ENCODE results near the gene HIGD1C.
"Not testable (repeated sequence)": the region's sequence is repeated elsewhere in the genome, so short reads cannot be mapped to it uniquely, and the experiment has no call there.

HIGD1C gene

GRCh38 chr12:50984586-50985298, 32.4 kb downstream of the HIGD1C start:
- no peak for DNase-seq (ENCODE audit: low read depth in 2 of 2)

GRCh38 chr12:50985322-50985721, 33.0 kb downstream of the HIGD1C start:
- no peak for DNase-seq (ENCODE audit: low read depth in 2 of 2)

DNA sequence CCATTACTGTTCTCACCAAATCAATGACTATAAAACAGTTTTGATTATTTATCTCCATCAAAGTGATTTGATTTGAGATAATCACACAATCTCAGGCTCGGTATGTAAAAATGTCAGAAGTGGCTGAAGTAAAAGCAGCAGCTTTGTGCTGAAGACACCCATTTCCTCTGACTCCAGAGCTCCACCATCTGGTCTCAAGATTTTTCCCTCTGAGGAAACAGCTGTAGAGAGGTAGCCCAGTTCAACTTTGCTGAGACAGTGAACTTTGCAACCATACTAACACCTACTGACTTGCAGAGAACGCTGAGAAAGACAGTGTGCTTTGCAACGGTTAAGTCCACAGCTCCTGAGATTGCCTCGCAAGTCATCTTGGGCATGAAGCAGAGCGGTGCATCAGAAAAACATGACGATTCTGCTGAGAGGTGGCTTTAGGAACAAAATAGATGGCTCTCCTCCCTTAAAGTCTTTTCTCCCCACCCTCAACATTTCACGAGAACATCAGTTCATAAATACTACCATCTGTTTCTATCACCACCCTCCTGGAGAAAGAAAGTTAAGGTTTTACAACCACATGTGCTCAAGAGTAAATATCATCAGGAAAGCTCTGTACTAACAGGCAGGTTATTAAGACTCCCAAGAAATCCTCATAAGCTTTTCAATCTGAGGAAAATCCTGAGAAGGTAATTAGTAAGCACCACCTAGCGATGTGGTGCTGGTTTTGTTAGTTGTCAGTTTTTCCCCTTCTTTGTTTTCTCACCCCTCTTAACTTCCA, 34.8 kb downstream of the HIGD1C start:
- no peak for DNase-seq (ENCODE audit: low read depth in 2 of 2)

- no peak for DNase-seq (ENCODE audit: low read depth in 2 of 2)
Measured at GRCh38 chr12:50988051-50988450, 35.7 kb downstream of the HIGD1C start.

GRCh38 chr12:50988871-50989270, 36.5 kb downstream of the HIGD1C start:
- no peak for DNase-seq (ENCODE audit: low read depth in 2 of 2)

DNA sequence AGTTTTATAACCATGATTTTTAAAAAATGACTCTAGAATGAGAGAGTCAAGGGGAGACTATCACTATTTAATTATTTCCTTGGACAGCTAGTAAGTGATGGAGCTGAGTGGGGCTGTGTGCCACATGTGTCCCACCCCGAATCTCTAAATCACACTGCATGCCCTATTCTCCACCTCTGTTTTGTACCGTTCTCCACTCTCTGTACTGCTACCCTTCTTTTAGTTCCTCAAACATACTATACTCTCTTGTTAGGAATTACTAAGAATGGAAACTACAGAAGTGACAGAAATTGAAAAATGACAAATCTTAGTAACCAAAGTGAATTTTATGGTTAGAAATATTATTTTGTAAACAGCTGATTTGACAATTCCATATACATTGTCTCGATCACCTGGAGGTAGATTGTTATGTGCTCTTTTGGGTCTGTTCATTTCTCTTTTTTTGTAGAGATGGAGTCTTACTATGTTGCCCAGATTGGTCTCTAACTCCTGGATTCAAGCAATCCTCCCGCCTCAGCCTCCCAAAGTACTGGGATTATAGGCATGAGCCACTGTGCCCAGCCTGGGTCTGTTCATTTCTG, 37.9 kb downstream of the HIGD1C start:
- no peak for DNase-seq (ENCODE audit: low read depth in 2 of 2)

DNA sequence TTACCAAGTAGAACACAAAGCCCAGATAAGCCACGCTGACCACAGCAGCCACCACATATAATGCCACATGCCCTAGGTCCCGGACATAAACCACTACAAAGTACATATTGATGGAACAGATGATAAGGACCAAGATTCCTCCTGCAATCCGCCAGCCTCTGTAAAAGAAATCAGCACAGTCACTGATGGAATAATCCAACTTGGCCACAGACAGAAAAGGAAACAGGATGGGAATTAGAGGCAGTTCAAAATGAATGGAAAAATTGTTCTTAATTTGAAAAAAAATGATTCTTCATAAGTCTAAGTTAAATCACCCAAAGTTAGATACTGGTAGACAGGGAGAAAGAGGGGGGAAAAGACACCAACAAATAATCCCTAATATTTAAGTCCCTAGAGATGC, 38.4 kb downstream of the HIGD1C start:
- DNase-seq (ENCODE audit: low read depth in 2 of 2) = no peak

DNA sequence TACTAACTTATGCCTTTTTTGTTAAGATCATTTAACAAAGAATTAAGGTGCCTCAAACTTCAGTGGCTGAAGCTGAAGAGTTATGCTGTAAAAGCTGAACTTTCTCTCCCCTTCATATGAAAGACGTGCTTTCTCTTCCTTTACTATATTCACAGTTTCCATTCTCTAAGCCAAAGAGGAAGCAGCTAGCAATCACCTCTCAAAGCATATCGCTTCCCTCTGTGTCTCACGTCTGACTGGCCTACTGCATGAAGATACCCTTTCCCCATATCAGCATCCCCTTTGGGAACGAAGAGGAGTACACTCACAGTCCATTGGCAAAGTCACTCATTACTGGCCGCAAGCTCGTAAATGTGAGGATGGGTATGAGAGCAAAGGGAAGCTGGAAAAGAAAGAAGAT, 38.9 kb downstream of the HIGD1C start:
- no peak for DNase-seq (ENCODE audit: low read depth in 2 of 2)

DNA sequence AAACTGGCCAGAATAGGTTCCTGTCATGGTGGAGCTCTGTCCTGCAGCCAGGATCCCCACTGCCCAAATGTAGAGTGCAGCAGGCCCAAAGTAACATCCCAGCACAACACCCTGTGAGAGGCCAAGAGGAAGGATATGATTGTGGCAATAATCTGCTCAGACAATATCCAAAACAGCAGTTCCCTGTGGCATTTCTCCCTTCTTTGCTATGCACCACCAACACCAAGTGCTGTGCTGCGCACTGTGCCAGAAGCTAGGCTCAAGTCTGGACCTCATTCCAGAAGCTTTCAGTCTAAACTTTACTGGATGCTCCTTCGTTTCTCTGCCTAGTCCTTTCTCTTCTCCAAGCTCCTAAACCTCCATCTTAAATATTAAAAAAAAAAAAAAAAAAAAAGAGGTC, 40.5 kb downstream of the HIGD1C start:
- DNase-seq (ENCODE audit: low read depth in 2 of 2) = no peak

DNA sequence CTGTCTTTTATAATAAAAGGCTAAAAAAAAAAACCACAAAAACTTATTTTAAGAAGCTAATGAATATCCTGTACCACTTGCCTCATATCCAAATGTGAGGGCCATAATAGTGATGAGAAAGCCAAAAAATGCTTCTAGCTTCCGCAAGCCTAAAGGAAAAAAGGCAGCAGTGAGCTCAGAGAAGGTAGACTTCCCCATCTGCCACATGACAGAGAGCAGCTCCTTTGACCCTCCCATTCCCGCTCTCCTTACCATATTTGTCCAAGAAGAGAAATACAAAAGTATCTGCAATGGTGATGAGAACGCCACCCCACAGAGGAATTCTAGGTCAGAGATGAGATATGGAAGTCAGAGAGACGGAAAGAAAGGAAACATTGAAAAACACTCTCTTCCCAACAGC, 46.7 kb downstream of the HIGD1C start:
- DNase-seq (ENCODE audit: low read depth in 2 of 2) = no peak

DNA sequence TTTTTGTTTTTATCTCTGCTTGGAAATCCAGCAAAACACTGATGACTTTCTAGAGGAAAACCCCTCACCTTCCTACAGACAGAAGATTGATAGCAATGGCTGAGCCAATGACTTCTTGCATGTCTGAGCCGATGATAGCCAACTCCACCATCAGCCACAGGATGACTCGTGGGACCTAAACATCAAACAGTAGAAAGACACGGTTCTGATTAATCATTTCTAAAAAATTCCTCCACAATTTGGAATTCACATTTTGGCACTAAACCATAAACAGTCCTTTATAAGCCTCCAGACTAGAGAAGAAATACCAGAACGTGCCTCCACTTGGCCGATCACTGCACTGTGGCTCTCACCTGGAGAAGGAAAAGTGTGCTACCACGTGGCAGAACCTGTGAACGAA, 47.9 kb downstream of the HIGD1C start:
- no peak for DNase-seq (ENCODE audit: low read depth in 2 of 2)

GRCh38 chr12:51001799-51002198, 49.5 kb downstream of the HIGD1C start:
- no peak for DNase-seq (ENCODE audit: low read depth in 2 of 2)

- no peak for DNase-seq (ENCODE audit: low read depth in 2 of 2)
Measured at GRCh38 chr12:51004504-51004903, 52.2 kb downstream of the HIGD1C start.

DNA sequence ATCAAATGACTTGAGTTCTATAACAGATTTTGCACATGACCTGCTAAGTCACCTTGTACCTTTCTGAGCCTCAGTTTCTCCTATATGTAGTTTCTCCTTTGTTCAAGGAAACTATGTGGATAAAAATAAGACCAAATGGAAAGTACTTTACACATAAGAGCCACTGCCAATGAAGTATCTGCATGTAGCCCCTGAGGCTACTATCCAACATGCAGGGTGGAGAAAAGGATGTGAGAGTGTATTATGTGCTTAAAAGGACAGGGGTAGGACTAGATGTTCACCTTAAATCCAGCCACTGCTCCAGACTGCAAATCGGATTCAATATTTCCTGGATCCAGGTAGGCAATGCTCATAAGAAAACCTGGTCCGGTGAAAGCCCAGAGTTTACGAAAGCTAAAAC, 52.7 kb downstream of the HIGD1C start:
- DNase-seq (ENCODE audit: low read depth in 2 of 2) = no peak

DNA sequence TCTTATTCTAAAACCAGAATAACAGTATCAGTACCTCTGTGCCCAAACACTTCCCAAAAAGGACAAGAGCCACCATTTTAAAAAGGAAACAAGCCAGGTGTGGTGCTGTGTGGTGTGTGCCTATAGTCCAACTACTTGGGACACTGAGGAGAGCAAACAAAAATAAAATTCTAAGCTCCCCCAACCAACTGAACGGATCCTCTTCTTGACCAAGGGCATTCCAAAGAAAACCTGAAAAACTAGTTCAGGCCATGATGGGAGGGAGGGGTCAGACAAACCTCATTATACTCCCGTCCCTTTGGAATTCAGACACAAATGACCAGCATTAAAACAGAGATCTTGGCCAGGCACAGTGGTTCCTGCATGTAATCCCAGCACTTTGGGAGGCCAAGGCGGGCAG, 53.3 kb downstream of the HIGD1C start:
- DNase-seq (ENCODE audit: low read depth in 2 of 2) = no peak

- DNase-seq (ENCODE audit: low read depth in 2 of 2) = no peak
Measured at GRCh38 chr12:51008329-51009055, 56.1 kb downstream of the HIGD1C start.

DNA sequence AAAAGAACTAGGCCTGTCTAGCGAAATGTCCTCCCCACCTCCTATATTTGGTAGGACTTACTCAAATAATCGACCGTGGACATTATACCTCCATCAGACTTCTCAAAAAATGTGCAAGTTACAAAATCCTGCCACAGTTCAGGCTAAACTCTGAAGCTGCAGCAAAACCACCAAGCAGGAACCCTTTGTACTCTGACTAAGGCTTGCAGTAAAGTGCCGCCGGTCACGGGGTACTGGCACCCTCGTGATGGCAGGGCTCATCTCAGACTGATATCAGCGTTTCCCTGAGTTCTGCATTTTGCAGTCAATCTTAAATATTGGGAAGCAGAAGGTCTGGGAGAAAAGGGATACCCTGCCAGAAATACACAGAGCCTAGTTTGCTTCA, 56.7 kb downstream of the HIGD1C start:
- DNase-seq (ENCODE audit: low read depth in 2 of 2) = no peak

DNA sequence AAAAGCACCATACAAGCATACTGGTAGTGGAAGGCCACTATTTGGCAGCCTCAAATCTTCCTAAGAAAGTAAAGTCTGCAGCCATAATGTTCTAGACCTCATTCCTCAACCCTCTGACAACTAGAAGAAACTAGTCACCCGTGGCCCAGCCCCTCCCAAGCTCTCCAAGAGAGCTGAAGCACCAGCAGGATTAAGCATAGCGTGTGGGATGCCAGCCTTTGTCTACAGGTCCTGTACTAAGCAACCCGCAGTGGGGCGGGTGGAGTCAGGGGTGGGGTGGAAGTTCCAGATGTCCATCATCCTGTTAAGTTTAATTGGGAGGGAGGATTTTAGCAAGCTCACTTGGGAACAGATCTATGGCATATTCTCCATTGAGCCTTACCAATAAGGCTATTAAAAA, 59.6 kb downstream of the HIGD1C start:
- no peak for DNase-seq (ENCODE audit: low read depth in 2 of 2)

GRCh38 chr12:51012570-51013236, 60.4 kb downstream of the HIGD1C start:
- DNase-seq (ENCODE audit: low read depth in 2 of 2) = no peak

- DNase-seq (ENCODE audit: low read depth in 2 of 2) = no peak
Measured at GRCh38 chr12:51013441-51013840, 61.1 kb downstream of the HIGD1C start.

DNA sequence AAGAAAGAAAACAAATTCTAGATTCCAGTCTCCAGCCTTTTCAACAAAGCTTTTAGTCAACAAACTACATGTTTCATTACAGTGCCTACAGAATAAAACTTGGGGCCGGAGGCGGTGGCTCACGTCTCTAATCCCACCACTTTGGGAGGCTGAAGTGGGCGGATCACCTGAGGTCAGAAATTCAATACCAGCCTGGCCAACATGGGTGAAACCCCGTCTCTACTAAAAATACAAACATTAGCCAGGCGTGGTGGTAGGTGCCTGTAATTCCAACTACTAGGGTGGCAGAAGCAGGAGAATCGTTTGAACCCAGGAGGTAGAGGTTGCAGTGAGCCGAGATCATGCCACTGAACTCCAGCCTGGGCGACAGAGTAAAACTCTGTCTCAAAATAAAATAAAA, 62.1 kb downstream of the HIGD1C start:
- DNase-seq (ENCODE audit: low read depth in 2 of 2) = not testable (repeated sequence)

GRCh38 chr12:51017452-51017851, 65.1 kb downstream of the HIGD1C start:
- no peak for DNase-seq (ENCODE audit: low read depth in 2 of 2)
